Lung (tissue), 12 donors: ENCODE measurements around the gene HTRA3. TPM values are rescaled to one million over a fixed set of nuclear protein-coding genes. Genes with fewer than 3 reads are reported as not detected.
A peak's percentile ranks its signal among the peaks of the same experiment; 100 is the strongest.

Source experiments
- ATAC-seq: fragments of 200-7000 bp; cut with Tn5 transposase; one replicate; pipeline ENCODE4 v1.9.1; 2020; ENCODE audit warnings: moderate number of reproducible peaks; ENCODE audit not compliant: insufficient read depth, low FRiP score
- DNase-seq, 3 donors: peaks; one replicate each; pipeline ENCODE4 v3.0.0-alpha.2; 2013 to 2017
- H3K27ac ChIP-seq, 2 donors: one replicate each; pipeline ENCODE4 v1.5.1; 2013; ENCODE audit warnings: mild to moderate bottlenecking in 2 of 2, moderate library complexity in 2 of 2, control low read depth in 1 of 2, inconsistent platforms in 1 of 2, low read depth in 1 of 2, low read length in 1 of 2
- H3K27me3 ChIP-seq, 3 donors: one replicate each; pipeline ENCODE4 v1.5.1; 2013; ENCODE audit warnings: low read length in 2 of 3; ENCODE audit not compliant: control insufficient read depth in 3 of 3, insufficient read depth in 3 of 3
- H3K36me3 ChIP-seq, 4 donors: one replicate each; pipeline ENCODE4 v1.5.1; 2013; ENCODE audit warnings: low read length in 4 of 4, mild to moderate bottlenecking in 1 of 4, moderate library complexity in 1 of 4; ENCODE audit not compliant: control insufficient read depth in 4 of 4, insufficient read depth in 4 of 4
- H3K4me1 ChIP-seq, 5 donors: one replicate each; pipeline ENCODE4 v1.5.1; 2013; ENCODE audit warnings: low read length in 5 of 5, mild to moderate bottlenecking in 2 of 5, moderate library complexity in 1 of 5; ENCODE audit not compliant: control insufficient read depth in 5 of 5, insufficient read depth in 5 of 5
- H3K4me3 ChIP-seq: one replicate; pipeline ENCODE4 v1.5.1; 2013; ENCODE audit warnings: mild to moderate bottlenecking, control low read depth, moderate library complexity
- H3K9ac ChIP-seq, 2 donors: one replicate each; pipeline ENCODE4 v1.5.1; 2013; ENCODE audit warnings: low read length in 2 of 2, control low read depth in 1 of 2; ENCODE audit not compliant: insufficient read depth in 1 of 2
- H3K9me3 ChIP-seq, 4 donors: one replicate each; pipeline ENCODE4 v1.5.1; 2013; ENCODE audit warnings: low read length in 3 of 4, mild to moderate bottlenecking in 1 of 4, moderate library complexity in 1 of 4; ENCODE audit not compliant: control insufficient read depth in 4 of 4, insufficient read depth in 3 of 4
- CTCF ChIP-seq: IDR thresholded peaks from 2 replicates; pipeline ENCODE4 v1.5.1; 2012; ENCODE audit warnings: mild to moderate bottlenecking; ENCODE audit errors: control extremely low read depth, extremely low read depth
- WGBS, 2 donors: extraction: QIAGEN DNeasy Blood & Tissue Kit; methylation state at CpG; one replicate each; pipeline ENCODE4 v1.1.7; 2013; 5-methylcytosine and 5-hydroxymethylcytosine counted together
- polyA plus RNA-seq, 2 donors: library from polyadenylated mRNA; stranded (reverse); fragments of 200-250 nt; gene quantifications; one replicate each; pipeline ENCODE4 v1.2.1, GENCODE V29; 2013
- total RNA-seq, 2 donors: library from RNA; depleted of rRNA in 1 of 2; stranded (reverse); fragments of >200 nt in 1 of 2; gene quantifications; one replicate each; pipeline ENCODE4 v1.2.1, GENCODE V29; 2014 to 2021
- donor health status: control.
- donor health status: control.
- donor health status: Bipolar disorder and iron deficiency.
- donor health status: healthy.
- donor health status: DM: yes; HTN: yes; CAD: no.

The HTRA3 gene
- total and polyA plus RNA-seq, 4 donors = 9.5 to 23.5 (median 17.8) TPM

GRCh38 chr4:8308856-8309771 lies 39.6 kb downstream of the HTRA3 start:
- Histone ChIP-seq H3K9ac (no peak overlapping the region), H3K36me3 (no peaks in the 10 kb centered on the region), H3K27ac (no peak overlapping the region), H3K4me1 (peaks cover 0 to 16% (median 3%) of the 10 kb centered on the region in 5 donors), H3K9me3 (peaks cover 0 to 3% (median 0%) of the 10 kb centered on the region in 4 donors), H3K27me3 (no peaks in the 10 kb centered on the region), H3K4me3 (no peak overlapping the region)
- DNase-seq = peak; percentile 37 to 62 (median 39)
- no peak for TF ChIP-seq CTCF
- 69 to 72% methylated on average over 22 to 24 of the region's 24 CpGs for WGBS, 2 donors
- no peak for ATAC-seq

GRCh38 chr4:8310306-8310705 lies 40.8 kb downstream of the HTRA3 start:
- Histone ChIP-seq H3K4me3 (no peak overlapping the region), H3K27ac (no peak overlapping the region), H3K36me3 (no peaks in the 10 kb centered on the region), H3K4me1 (peaks cover 0 to 17% (median 3%) of the 10 kb centered on the region in 5 donors), H3K27me3 (no peaks in the 10 kb centered on the region), H3K9ac (no peak overlapping the region), H3K9me3 (peaks cover 0 to 3% (median 0%) of the 10 kb centered on the region in 4 donors)
- 74 to 79% methylated on average over 10 of the region's 10 CpGs for WGBS, 2 donors
- no peak for DNase-seq
- no peak for ATAC-seq
- no peak for TF ChIP-seq CTCF

- DNase-seq = no peak
- no peak overlapping the region for H3K27ac ChIP-seq
- WGBS, 2 donors = 78 to 81% methylated on average over 13 of the region's 13 CpGs
Observed at GRCh38 chr4:8311101-8312068, 41.8 kb downstream of the HTRA3 start.

More at GRCh38 chr4:8311101-8312068, 41.8 kb downstream of the HTRA3 start:
- H3K9ac ChIP-seq = no peak overlapping the region
- peaks cover 0 to 21% (median 7%) of the 10 kb centered on the region in 5 donors for H3K4me1 ChIP-seq
- no peaks in the 10 kb centered on the region for H3K36me3 ChIP-seq
- ATAC-seq = no peak
- no peaks in the 10 kb centered on the region for H3K27me3 ChIP-seq
- TF ChIP-seq CTCF = no peak
- no peak overlapping the region for H3K4me3 ChIP-seq
- H3K9me3 ChIP-seq = peaks cover 0 to 3% (median 0%) of the 10 kb centered on the region in 4 donors
